Mesenchymal stem cell (in vitro differentiated cells and primary cell): Measurements from ENCODE around the gene TAS2R16.

Experiments
- DNase-seq: peaks from one replicate; pipeline ENCODE4 v3.0.0-alpha.2; 2013
- H2AFZ ChIP-seq: one replicate; pipeline ENCODE4 v1.6.1; 2013; ENCODE audit warnings: low read depth, mild to moderate bottlenecking, control low read depth, inconsistent platforms, low read length, moderate library complexity
- H2AK5ac ChIP-seq: 2 replicates; pipeline ENCODE4 v1.6.1; 2013; ENCODE audit warnings: low read length, moderate library complexity, mild to moderate bottlenecking, inconsistent platforms; ENCODE audit not compliant: severe bottlenecking
- H2BK120ac ChIP-seq: one replicate; pipeline ENCODE4 v1.6.1; 2013; ENCODE audit warnings: low read depth, mild to moderate bottlenecking, inconsistent platforms, low read length, moderate library complexity
- H2BK12ac ChIP-seq, 2 experiments: one replicate each; pipeline ENCODE4 v1.6.1; 2013; ENCODE audit warnings: inconsistent platforms in 2 of 2, low read length in 2 of 2, mild to moderate bottlenecking in 2 of 2, moderate library complexity in 2 of 2, control low read depth in 1 of 2
- H2BK15ac ChIP-seq: one replicate; pipeline ENCODE4 v1.6.1; 2013; ENCODE audit warnings: mild to moderate bottlenecking, low read depth, inconsistent platforms; ENCODE audit not compliant: poor library complexity, severe bottlenecking
- H2BK5ac ChIP-seq: 2 replicates; pipeline ENCODE4 v1.6.1; 2013; ENCODE audit warnings: low read depth, mild to moderate bottlenecking, low read length, control low read depth, inconsistent platforms; ENCODE audit not compliant: poor library complexity, severe bottlenecking
- H3K14ac ChIP-seq, 2 experiments: one replicate each; pipeline ENCODE4 v1.6.1; 2013; ENCODE audit warnings: inconsistent platforms in 2 of 2, low read length in 2 of 2, control low read depth in 1 of 2, mild to moderate bottlenecking in 1 of 2, moderate library complexity in 1 of 2
- H3K18ac ChIP-seq, 2 experiments: one replicate each; pipeline ENCODE4 v1.6.1; 2013; ENCODE audit warnings: inconsistent platforms in 2 of 2, low read length in 2 of 2, control low read depth in 1 of 2, low read depth in 1 of 2, mild to moderate bottlenecking in 1 of 2
- H3K23ac ChIP-seq, 2 experiments: one replicate each; pipeline ENCODE4 v1.6.1; 2013; ENCODE audit warnings: inconsistent platforms in 2 of 2, low read length in 2 of 2, mild to moderate bottlenecking in 2 of 2, moderate library complexity in 2 of 2, control low read depth in 1 of 2
- H3K27ac ChIP-seq: 2 replicates; pipeline ENCODE4 v1.5.1; 2013; ENCODE audit warnings: mild to moderate bottlenecking, moderate library complexity, low read length, control low read depth, inconsistent platforms; ENCODE audit not compliant: poor library complexity, severe bottlenecking
- H3K27me3 ChIP-seq, 2 experiments: 2 replicates each; pipeline versions ENCODE4 v1.6.1 to v1.7.0; 2013; ENCODE audit warnings: low read length in 2 of 2, mild to moderate bottlenecking in 2 of 2, moderate library complexity in 2 of 2, control low read depth in 1 of 2, inconsistent platforms in 1 of 2; ENCODE audit not compliant: control insufficient read depth in 1 of 2, insufficient read depth in 1 of 2
- H3K36me3 ChIP-seq, 2 experiments: 2 replicates each; pipeline versions ENCODE4 v1.6.1 to v1.7.0; 2013; ENCODE audit warnings: low read length in 2 of 2, control low read depth in 1 of 2, inconsistent platforms in 1 of 2, low read depth in 1 of 2, mild to moderate bottlenecking in 1 of 2; ENCODE audit not compliant: insufficient read depth in 2 of 2, control insufficient read depth in 1 of 2
- H3K4ac ChIP-seq, 2 experiments: one replicate each; pipeline ENCODE4 v1.6.1; 2013; ENCODE audit warnings: inconsistent platforms in 2 of 2, low read length in 2 of 2, mild to moderate bottlenecking in 2 of 2, moderate library complexity in 2 of 2, control low read depth in 1 of 2, low read depth in 1 of 2
- H3K4me1 ChIP-seq: 2 replicates; pipeline ENCODE4 v1.6.1; 2013; ENCODE audit warnings: low read depth, low read length, control low read depth; ENCODE audit not compliant: control insufficient read depth, insufficient read depth
- H3K4me2 ChIP-seq: 2 replicates; pipeline ENCODE4 v1.6.1; 2013; ENCODE audit warnings: low read length, mild to moderate bottlenecking, inconsistent platforms; ENCODE audit not compliant: poor library complexity, severe bottlenecking
- H3K4me3 ChIP-seq, 2 experiments: 2 replicates each; pipeline versions ENCODE4 v1.5.1 to v1.7.0; 2013; ENCODE audit warnings: low read length in 2 of 2, mild to moderate bottlenecking in 2 of 2, control low read depth in 1 of 2, low read depth in 1 of 2; ENCODE audit not compliant: insufficient read depth in 1 of 2
- H3K79me1 ChIP-seq: replicated peaks from 2 replicates; pipeline ENCODE4 v1.6.1; 2013; ENCODE audit warnings: mild to moderate bottlenecking, control low read depth, low read length, inconsistent platforms; ENCODE audit not compliant: poor library complexity, severe bottlenecking
- H3K9ac ChIP-seq: 2 replicates; pipeline ENCODE4 v1.7.0; 2013; ENCODE audit warnings: mild to moderate bottlenecking, low read length, moderate library complexity
- H3K9me3 ChIP-seq: 2 replicates; pipeline ENCODE4 v1.7.0; 2013; ENCODE audit warnings: mild to moderate bottlenecking, low read length; ENCODE audit not compliant: control insufficient read depth
- H4K8ac ChIP-seq: one replicate; pipeline ENCODE4 v1.6.1; 2013; ENCODE audit warnings: inconsistent platforms, mild to moderate bottlenecking, low read length, moderate library complexity
- H4K91ac ChIP-seq: one replicate; pipeline ENCODE4 v1.6.1; 2013; ENCODE audit warnings: mild to moderate bottlenecking, low read length, inconsistent platforms
- WGBS: methylation state at CpG from one replicate; pipeline ENCODE4 v1.1.7; 2013; ENCODE audit warnings: mixed read lengths; 5-methylcytosine and 5-hydroxymethylcytosine counted together

The TAS2R16 gene

DNA sequence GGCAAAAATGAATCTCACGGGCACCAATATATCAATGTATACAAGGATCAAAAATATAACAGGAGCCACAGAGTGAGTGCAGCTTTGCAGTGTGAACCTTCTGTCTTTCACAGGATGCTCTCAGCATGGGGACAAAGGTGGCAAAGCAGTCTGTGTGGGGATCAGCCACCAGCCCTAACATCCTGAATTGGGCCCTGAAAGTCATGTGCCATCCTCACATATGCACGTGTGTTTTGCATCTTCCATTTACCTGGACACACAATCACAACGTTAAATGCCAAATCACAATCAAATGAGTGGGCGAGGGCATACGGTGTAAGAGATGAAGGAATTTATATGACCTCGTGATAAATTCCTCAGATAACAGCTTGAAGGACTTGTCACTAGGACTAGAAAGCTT, 6.5 kb downstream of the TAS2R16 start:
- WGBS: 53% methylated on average over 3 of the region's 6 CpGs
- H3K27ac ChIP-seq: no peak overlapping the region
- H3K23ac ChIP-seq: no peak overlapping the region
- no peak overlapping the region for H2BK120ac ChIP-seq
- H2BK15ac ChIP-seq: no peak overlapping the region
- H3K4me2 ChIP-seq: no peak overlapping the region
- H4K8ac ChIP-seq: no peak overlapping the region
- H4K91ac ChIP-seq: no peak overlapping the region
- H2AFZ ChIP-seq: no peak overlapping the region
- DNase-seq: no peak
- no peaks in the 10 kb centered on the region for H3K9me3 ChIP-seq
- H2AK5ac ChIP-seq: no peak overlapping the region
- no peaks in the 10 kb centered on the region for H3K36me3 ChIP-seq
- H3K4ac ChIP-seq: no peak overlapping the region
- H3K79me1 ChIP-seq: no peaks in the 10 kb centered on the region
- no peak overlapping the region for H2BK5ac ChIP-seq
- no peaks in the 10 kb centered on the region for H3K4me1 ChIP-seq
- no peak overlapping the region for H3K9ac ChIP-seq
- no peak overlapping the region for H3K14ac ChIP-seq
- no peaks in the 10 kb centered on the region for H3K27me3 ChIP-seq
- H3K4me3 ChIP-seq: no peak overlapping the region
- no peak overlapping the region for H3K18ac ChIP-seq
- H2BK12ac ChIP-seq: no peak overlapping the region

DNA sequence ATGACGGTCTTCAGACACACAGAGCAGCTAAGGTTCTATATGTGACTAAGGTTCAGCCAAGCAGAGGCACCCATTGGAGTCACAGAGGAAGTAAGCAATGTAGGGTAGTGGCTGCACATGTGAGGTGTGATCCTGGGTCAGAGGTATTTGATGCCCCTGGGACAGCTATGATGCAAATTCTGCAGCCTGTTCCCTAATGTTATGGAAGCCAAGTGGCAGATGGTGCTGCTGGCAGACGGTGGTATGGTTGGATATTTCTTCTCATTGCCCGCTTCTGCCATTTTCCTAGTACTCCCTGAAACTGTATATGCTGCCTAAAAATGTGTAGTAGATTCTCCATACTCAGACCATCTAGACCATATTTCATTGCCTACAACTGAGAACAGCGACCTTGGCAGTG, 7.2 kb downstream of the TAS2R16 start:
- Histone ChIP-seq H3K14ac (no peak overlapping the region), H3K9me3 (no peaks in the 10 kb centered on the region), H3K27ac (no peak overlapping the region), H3K36me3 (no peaks in the 10 kb centered on the region), H2BK15ac (no peak overlapping the region), H3K9ac (no peak overlapping the region), H3K4me3 (no peak overlapping the region), H2AK5ac (no peak overlapping the region), H3K27me3 (no peaks in the 10 kb centered on the region), H3K18ac (no peak overlapping the region), H2BK5ac (no peak overlapping the region), H2BK120ac (no peak overlapping the region), H3K23ac (no peak overlapping the region), H3K79me1 (no peaks in the 10 kb centered on the region), H3K4me2 (no peak overlapping the region), H3K4me1 (no peaks in the 10 kb centered on the region), H3K4ac (no peak overlapping the region), H4K91ac (no peak overlapping the region), H2BK12ac (no peak overlapping the region), H4K8ac (no peak overlapping the region), H2AFZ (no peak overlapping the region)
- 27% methylated on average over 3 of the region's 4 CpGs for WGBS
- no peak for DNase-seq

DNA sequence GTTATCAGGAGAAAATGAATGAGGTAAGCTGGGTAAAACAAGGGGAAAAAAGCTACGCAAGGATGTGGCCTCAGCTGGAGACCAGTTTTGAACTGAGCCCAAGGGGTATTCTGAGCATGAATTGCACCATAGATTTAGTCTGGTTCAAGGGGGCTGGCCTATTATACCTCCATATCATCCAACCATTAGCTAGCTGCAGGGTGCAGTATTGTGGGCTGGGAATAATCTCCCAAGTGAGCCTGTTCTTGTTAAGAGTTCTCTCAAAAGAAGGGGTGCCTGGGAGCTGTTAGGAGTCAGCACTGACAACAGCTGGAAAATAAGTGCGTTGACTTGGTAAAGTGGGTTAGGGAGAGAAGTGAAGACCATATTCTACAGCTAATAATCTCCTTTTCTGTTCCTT, 8.0 kb downstream of the TAS2R16 start:
- Histone ChIP-seq H2AFZ (no peak overlapping the region), H3K27me3 (no peaks in the 10 kb centered on the region), H3K18ac (no peak overlapping the region), H2BK15ac (no peak overlapping the region), H4K91ac (no peak overlapping the region), H2BK120ac (no peak overlapping the region), H4K8ac (no peak overlapping the region), H3K23ac (no peak overlapping the region), H2AK5ac (no peak overlapping the region), H3K79me1 (no peaks in the 10 kb centered on the region), H3K4ac (no peak overlapping the region), H3K14ac (no peak overlapping the region), H3K9me3 (no peaks in the 10 kb centered on the region), H3K4me3 (no peak overlapping the region), H3K4me1 (no peaks in the 10 kb centered on the region), H2BK5ac (no peak overlapping the region), H3K4me2 (no peak overlapping the region), H3K9ac (no peak overlapping the region), H3K27ac (no peak overlapping the region), H2BK12ac (no peak overlapping the region), H3K36me3 (no peaks in the 10 kb centered on the region)
- no CpG with 5 or more reads among the region's 2 CpGs for WGBS
- DNase-seq: no peak

DNA sequence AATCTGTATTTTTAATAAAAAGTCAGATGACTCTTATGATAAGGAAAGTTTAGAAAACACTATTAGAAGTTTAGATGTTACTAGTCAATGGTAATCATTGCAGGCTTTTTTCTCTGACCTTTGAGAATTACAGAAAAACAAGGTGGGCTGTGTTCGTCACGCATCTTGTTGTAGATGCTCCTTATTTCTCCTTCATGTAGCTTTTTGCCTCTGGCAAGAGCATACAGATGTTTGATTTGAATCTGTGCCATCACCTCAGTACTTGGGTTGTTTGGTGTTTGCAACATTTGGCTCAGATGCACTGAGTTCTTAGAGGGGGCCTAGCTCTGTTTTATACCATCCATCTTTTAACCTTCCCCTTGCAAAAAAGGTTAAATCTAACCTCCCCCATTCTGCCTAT, 11.5 kb downstream of the TAS2R16 start:
- no peaks in the 10 kb centered on the region for H3K27me3 ChIP-seq
- H3K18ac ChIP-seq: no peak overlapping the region
- no peak overlapping the region for H2AK5ac ChIP-seq
- no peaks in the 10 kb centered on the region for H3K36me3 ChIP-seq
- no peak overlapping the region for H3K14ac ChIP-seq
- DNase-seq: no peak
- no peak overlapping the region for H4K8ac ChIP-seq
- H2BK5ac ChIP-seq: no peak overlapping the region
- no peak overlapping the region for H2AFZ ChIP-seq
- WGBS: 95% methylated on average over 2 of the region's 2 CpGs
- H4K91ac ChIP-seq: no peak overlapping the region
- no peaks in the 10 kb centered on the region for H3K79me1 ChIP-seq
- no peak overlapping the region for H2BK120ac ChIP-seq
- H3K9me3 ChIP-seq: no peaks in the 10 kb centered on the region
- no peak overlapping the region for H3K23ac ChIP-seq
- no peak overlapping the region for H3K4me2 ChIP-seq
- H2BK12ac ChIP-seq: no peak overlapping the region
- H3K4me3 ChIP-seq: no peak overlapping the region
- no peak overlapping the region for H3K4ac ChIP-seq
- no peak overlapping the region for H3K9ac ChIP-seq
- no peak overlapping the region for H2BK15ac ChIP-seq
- no peak overlapping the region for H3K27ac ChIP-seq
- H3K4me1 ChIP-seq: no peaks in the 10 kb centered on the region
